Endodermal cell (in vitro differentiated cells): ENCODE data around the gene TAAR1. TPM values are rescaled to one million over a fixed set of nuclear protein-coding genes. Genes with fewer than 3 reads are reported as not detected.

ENCODE experiments used
- DNase-seq: peaks from one replicate; pipeline ENCODE4 v3.0.0-alpha.2; 2017
- H3K27ac ChIP-seq: 2 replicates; pipeline ENCODE4 v1.5.1; 2013; ENCODE audit warnings: mild to moderate bottlenecking, low read depth, low read length, moderate library complexity
- H3K27me3 ChIP-seq: 2 replicates; pipeline ENCODE4 v1.6.1; 2013; ENCODE audit warnings: mild to moderate bottlenecking, low read length, moderate library complexity; ENCODE audit not compliant: insufficient read depth, control insufficient read depth, poor library complexity, severe bottlenecking
- H3K36me3 ChIP-seq: 2 replicates; pipeline ENCODE4 v1.7.0; 2013; ENCODE audit warnings: mild to moderate bottlenecking, low read length, moderate library complexity; ENCODE audit not compliant: control insufficient read depth, insufficient read depth
- H3K4me1 ChIP-seq: one replicate; pipeline ENCODE4 v1.7.0; 2013; ENCODE audit warnings: low read length; ENCODE audit not compliant: control insufficient read depth, insufficient read depth
- H3K4me3 ChIP-seq: 2 replicates; pipeline ENCODE4 v1.5.1; 2013; ENCODE audit warnings: mild to moderate bottlenecking, low read length, moderate library complexity
- H3K9ac ChIP-seq: 2 replicates; pipeline ENCODE4 v1.6.1; 2013; ENCODE audit warnings: mild to moderate bottlenecking, low read length, moderate library complexity; ENCODE audit not compliant: poor library complexity, severe bottlenecking; ENCODE audit errors: extremely low read depth
- H3K9me3 ChIP-seq: 2 replicates; pipeline ENCODE4 v1.6.1; 2013; ENCODE audit warnings: mild to moderate bottlenecking, low read length, moderate library complexity; ENCODE audit not compliant: control insufficient read depth
- H3K27ac Mint-ChIP-seq: 2 replicates; pipeline ENCODE4 v1.8.0; 2020; ENCODE audit warnings: mixed read lengths
- H3K27me3 Mint-ChIP-seq: 2 replicates; pipeline ENCODE4 v1.8.0; 2021; ENCODE audit warnings: mild to moderate bottlenecking, mixed read lengths; ENCODE audit not compliant: insufficient read depth
- H3K36me3 Mint-ChIP-seq: 2 replicates; pipeline ENCODE4 v1.8.0; 2020; ENCODE audit warnings: low read depth, mixed read lengths
- H3K4me1 Mint-ChIP-seq: 2 replicates; pipeline ENCODE4 v1.8.0; 2020; ENCODE audit warnings: mixed read lengths
- H3K4me3 Mint-ChIP-seq: 2 replicates; pipeline ENCODE4 v1.8.0; 2020; ENCODE audit warnings: mild to moderate bottlenecking, moderate library complexity, mixed read lengths
- H3K9me3 Mint-ChIP-seq: 2 replicates; pipeline ENCODE4 v1.8.0; 2020; ENCODE audit warnings: mild to moderate bottlenecking, mixed read lengths
- CTCF ChIP-seq: fragments of 200-600 bp; sonication (generic); conservative IDR thresholded peaks from 2 replicates; pipeline ENCODE4 v1.5.0; 2021; ENCODE audit warnings: antibody characterized with exemption, mild to moderate bottlenecking
- WGBS, 2 experiments: methylation state at CpG; one replicate each; pipeline versions ENCODE4 v1.1.5 to v1.1.7; 2013; ENCODE audit warnings: missing lambda C conversion rate in 2 of 2, mixed read lengths in 1 of 2; ENCODE audit not compliant: insufficient coverage in 1 of 2, insufficient read length in 1 of 2; 5-methylcytosine and 5-hydroxymethylcytosine counted together
- total RNA-seq, 2 donors: library from RNA; stranded (reverse); fragmentation: NEBNext Ultra II Directional in 1 of 2; extraction: Animal tissue kit (Norgen Biotek cat#: 25700) in 1 of 2; gene quantifications; 2 replicates in 1 of 2; 3 replicates in 1 of 2; pipeline ENCODE4 v1.2.1, GENCODE V29; 2021

The TAAR1 gene
- total RNA-seq, 2 donors from 2014 or later, result not detected

DNA sequence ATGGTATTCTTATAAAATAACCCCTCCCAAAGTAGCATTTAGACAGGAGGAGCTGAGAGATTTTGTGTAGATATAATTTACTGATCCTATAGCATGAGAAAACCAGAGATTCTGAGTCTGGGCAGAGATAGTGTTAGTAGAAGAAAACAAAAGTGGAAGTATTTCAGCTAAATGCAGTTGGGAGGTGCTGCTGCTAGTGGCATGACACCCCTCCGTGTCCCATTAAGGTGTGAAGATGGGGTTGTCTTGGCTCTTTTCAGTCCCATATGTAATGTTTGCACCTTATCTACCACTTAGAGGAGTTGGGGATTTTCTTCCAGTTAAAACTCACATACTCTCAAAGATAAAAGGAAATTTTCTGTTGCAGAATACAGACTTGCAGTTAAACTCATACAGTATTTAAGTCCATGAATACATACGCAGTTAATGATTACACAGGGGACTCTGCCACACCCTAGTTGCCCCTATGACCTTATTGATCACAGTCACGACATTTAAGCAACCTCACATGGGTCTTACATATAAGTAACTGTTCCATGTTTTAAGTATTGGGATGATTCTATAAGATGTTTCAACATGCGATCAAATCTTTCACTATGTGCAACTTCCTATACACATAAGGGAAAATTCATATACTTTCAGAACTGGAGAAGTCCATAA, 46.4 kb downstream of the TAAR1 start:
- H3K9me3 Mint-ChIP-seq, result no peaks in the 10 kb centered on the region

GRCh38 chr6:132611616-132612015, 47.4 kb downstream of the TAAR1 start:
- no peaks in the 10 kb centered on the region for H3K36me3 Mint-ChIP-seq
- H3K4me3 Mint-ChIP-seq, result no peak overlapping the region
- no peak for DNase-seq
- peaks cover 6% of the 10 kb centered on the region for H3K4me1 Mint-ChIP-seq
- no peaks in the 10 kb centered on the region for H3K36me3 ChIP-seq
- no peak overlapping the region for H3K9ac ChIP-seq
- H3K4me1 ChIP-seq, result no peaks in the 10 kb centered on the region
- TF ChIP-seq CTCF, result no peak
- H3K27me3 Mint-ChIP-seq, result peaks cover 5% of the 10 kb centered on the region
- H3K9me3 ChIP-seq, result no peaks in the 10 kb centered on the region
- no peak overlapping the region for H3K27ac ChIP-seq
- no peaks in the 10 kb centered on the region for H3K27me3 ChIP-seq
- H3K4me3 ChIP-seq, result no peak overlapping the region
- WGBS, 2 experiments, result 98 to 100% methylated on average over 1 to 2 of the region's 2 CpGs
- no peaks in the 10 kb centered on the region for H3K9me3 Mint-ChIP-seq
- no peak overlapping the region for H3K27ac Mint-ChIP-seq

More for the DNA sequence above, 46.4 kb downstream of the TAAR1 start:
- peaks cover 10% of the 10 kb centered on the region for H3K27me3 Mint-ChIP-seq
- no peak overlapping the region for H3K4me3 Mint-ChIP-seq
- H3K27me3 ChIP-seq, result no peaks in the 10 kb centered on the region
- no peaks in the 10 kb centered on the region for H3K36me3 ChIP-seq
- peaks cover 6% of the 10 kb centered on the region for H3K4me1 Mint-ChIP-seq
- H3K9ac ChIP-seq, result no peak overlapping the region
- H3K36me3 Mint-ChIP-seq, result no peaks in the 10 kb centered on the region
- no peaks in the 10 kb centered on the region for H3K9me3 ChIP-seq
- no peak overlapping the region for H3K27ac Mint-ChIP-seq
- TF ChIP-seq CTCF, result no peak
- no peak overlapping the region for H3K4me3 ChIP-seq
- DNase-seq, result no peak
- H3K27ac ChIP-seq, result no peak overlapping the region
- H3K4me1 ChIP-seq, result no peaks in the 10 kb centered on the region
- 77 to 100% methylated on average over 1 to 2 of the region's 4 CpGs for WGBS, 2 experiments

GRCh38 chr6:132607544-132608233, 51.3 kb downstream of the TAAR1 start:
- Histone ChIP-seq H3K9me3 (no peaks in the 10 kb centered on the region), H3K27ac (no peak overlapping the region), H3K27me3 (no peaks in the 10 kb centered on the region), H3K9ac (no peak overlapping the region), H3K36me3 (no peaks in the 10 kb centered on the region), H3K4me1 (no peaks in the 10 kb centered on the region), H3K4me3 (no peak overlapping the region)
- Mint-ChIP-seq H3K9me3 (peaks cover 2% of the 10 kb centered on the region), H3K27me3 (peaks cover 1% of the 10 kb centered on the region), H3K36me3 (no peaks in the 10 kb centered on the region), H3K4me3 (no peak overlapping the region), H3K4me1 (peaks cover 4% of the 10 kb centered on the region), H3K27ac (no peak overlapping the region)
- 60 to 94% methylated on average over 1 to 5 of the region's 5 CpGs for WGBS, 2 experiments
- TF ChIP-seq CTCF, result no peak
- no peak for DNase-seq
